GM18502 (cell line): ENCODE measurements around the gene ANKRD24.
"Not testable (repeated sequence)": the region's sequence is repeated elsewhere in the genome, so short reads cannot be mapped to it uniquely, and the experiment has no call there.

Source experiments
- ATAC-seq: cut with Tn5 transposase; IDR thresholded peaks from one replicate; pipeline ENCODE4 v1.9.1; 2021; ENCODE audit warnings: mild to moderate bottlenecking; ENCODE audit not compliant: unreplicated experiment, poor library complexity

Gene ANKRD24

DNA sequence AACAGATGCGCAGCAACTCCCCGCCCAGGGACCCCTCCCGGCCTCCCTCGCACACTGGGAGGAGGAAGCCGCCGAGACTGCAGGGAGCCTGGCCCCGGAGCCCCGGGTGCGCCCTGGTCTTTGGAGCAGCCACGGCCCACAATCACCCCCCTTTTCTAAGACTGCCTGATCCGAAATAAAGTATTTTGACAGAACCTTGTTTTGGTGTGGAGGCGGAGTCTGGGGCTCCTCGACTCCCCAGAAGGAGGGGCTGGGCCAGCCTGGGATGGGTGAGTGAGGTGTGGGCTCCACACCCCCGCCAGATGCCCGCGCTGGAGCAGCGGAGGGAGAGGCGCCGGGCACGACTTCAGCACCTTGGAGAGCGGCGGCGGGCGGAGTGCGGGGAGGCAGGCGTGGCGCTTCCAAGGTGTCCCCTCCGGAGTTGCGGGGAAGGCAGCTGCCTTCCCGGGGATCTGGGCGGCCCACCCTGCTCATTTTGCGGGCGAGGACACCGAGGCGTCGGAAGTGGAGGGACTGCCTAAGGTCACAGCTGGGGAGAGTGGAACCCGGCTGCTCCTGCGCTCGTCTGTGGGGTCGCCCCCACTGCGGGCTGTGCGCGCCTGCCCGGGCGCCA lies 9.5 kb upstream of the ANKRD24 start:
- ATAC-seq, result no peak

DNA sequence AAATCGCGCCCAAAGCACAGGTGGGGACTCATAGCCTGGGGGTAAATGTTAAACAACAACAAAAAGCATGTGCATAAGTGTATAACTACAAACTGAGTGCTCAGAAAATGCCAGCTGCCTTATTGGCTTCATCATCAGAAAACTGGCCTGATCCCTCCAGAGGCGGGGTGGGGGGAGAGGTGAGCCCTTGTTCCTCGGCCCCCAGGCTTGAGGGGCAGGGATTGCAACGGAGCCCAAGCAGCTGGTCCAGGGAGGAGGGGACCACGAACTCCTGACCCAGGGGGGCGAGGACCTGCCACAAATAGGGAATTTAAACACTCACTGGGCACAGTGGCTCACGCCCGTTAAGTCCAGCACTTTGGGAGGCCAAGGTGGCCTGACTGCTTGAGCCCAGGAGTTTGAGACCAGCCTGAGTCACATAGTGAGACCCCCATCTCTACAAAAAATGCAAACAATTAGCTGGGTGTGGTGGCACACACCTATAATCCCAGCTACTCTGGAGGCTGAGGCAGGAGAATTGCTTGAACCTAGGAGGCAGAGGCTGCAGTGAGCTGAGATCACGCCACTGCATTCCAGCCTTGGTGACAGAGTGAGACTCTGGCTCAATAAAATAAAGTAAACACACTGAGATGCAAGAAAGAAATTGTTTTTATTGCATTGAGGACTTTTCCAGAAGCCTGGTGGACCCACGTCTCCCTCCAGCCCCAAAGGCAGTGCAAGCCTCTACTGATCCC lies 8.8 kb upstream of the ANKRD24 start:
- no peak for ATAC-seq

DNA sequence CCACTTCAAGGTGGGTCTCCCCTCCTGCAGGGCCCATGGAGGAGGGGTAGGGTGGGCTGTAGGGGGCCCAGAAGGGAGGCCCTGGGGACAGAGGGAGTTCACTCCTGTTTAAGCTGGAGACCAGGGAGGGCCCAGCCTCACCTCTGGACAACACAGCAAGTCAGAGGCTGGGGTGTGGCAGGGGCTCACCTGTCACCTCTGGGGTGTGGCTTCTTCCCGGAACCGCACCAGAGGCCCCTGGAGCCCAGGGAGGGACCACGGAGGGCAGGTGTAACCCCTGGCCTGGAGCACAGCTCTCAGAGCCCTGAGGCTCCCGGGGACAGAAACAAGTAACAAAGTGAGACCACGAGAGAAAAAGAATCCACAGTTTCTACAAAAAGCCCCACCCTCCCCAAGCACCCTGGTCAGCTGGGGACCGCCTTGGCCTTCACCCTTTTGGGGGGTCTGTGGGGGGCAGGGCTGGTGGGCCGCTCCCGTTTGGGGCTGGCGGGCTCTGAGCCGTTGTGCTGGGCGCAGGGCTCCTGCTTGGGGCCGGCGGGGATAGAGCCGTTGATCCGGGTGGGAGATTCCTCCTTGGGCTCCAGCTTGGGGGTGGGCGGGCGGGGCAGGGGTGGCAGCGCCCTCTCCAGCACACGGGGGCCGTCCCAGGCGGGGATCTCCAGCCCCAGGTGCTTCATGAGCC lies 8.1 kb upstream of the ANKRD24 start:
- no peak for ATAC-seq

DNA sequence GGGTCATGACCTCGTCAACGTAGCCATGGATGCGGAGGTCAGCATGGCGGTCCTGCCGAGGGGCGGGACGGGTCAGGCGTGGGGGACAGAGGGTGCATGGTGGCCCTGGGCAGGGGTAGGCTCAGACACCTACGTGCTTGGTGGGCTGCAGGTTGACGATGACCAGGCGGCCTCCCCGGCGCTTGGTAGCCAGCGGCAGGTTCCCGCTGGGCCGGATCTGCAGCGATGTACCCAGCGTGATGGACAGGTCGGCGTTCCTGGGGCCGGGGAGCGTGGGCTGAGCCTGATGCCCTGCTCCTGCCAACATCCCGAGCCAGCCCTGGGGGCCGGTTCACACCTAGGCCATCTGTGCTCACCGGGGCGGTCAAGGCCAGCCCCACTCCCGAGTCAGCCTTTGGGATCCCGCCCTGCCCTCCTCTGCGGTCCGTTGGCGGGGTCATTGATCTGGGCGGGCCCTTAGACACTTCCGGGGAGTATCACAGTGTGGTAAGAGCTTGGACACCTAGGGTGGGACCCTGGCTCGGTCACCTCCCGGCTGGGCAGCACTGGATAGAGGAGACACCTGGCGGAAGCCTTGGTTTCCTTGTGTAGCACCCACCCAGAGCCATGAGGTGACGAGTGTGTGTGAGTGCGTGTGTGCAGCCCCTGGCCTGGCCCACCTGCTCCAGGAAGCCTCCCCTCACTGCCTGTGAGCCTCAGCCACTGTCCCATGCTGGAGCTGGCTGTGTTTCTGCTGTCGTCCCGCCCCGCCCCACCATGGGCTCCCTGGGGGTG lies 7.4 kb upstream of the ANKRD24 start:
- no peak for ATAC-seq

DNA sequence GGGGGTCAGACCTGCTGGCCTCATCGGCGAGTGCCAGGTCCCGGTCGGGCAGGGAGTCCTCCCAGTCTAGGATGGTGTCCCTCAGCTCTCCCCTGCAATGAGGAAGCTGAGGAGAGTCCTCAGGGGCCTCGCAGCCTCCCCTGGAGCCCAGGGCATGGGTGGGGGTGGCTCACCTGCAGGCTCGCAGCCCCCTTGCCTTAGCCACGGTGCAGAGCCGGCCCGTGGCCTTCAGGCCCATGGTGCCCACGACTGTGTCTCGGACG lies 6.9 kb upstream of the ANKRD24 start:
- no peak for ATAC-seq

DNA sequence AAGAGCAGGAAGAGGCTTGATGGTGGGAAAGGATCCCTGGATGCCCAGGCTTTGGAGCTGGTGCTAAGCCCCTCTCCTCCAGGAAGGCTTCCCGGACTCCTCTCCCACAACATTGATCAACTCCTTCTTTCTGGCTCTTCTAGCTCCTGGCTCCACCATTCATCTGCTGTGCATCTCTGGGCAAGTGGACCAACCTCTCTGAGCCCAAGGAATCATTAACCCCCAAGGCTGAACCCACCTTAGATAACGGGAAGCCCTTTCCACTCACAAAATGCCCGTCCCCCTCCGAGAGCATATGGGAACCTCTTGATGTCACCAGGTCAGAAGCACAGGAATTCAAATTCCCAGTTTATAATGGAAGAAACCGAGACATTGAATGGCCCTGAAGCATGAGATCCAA lies 5.3 kb upstream of the ANKRD24 start:
- no peak for ATAC-seq

DNA sequence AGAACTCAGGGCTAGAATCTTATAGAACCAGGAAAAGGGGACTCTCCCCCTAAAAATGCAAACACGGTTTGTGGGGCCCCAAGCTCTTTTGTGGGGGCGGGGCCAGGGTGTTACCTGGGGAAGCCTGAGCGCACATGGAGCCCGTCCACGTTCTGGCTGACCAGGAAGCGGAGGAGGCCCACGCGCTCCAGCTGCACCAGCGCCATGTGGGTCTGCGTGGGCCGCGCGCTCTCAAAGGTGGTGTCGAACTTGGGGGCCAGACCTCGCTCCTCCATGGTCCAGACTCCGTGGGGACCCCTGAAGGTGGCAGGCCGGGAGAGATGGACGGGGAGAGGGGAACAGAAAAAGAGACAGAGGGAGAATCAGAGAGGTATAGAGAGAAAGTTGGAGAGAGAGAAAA lies 3.5 kb upstream of the ANKRD24 start:
- no peak for ATAC-seq

DNA sequence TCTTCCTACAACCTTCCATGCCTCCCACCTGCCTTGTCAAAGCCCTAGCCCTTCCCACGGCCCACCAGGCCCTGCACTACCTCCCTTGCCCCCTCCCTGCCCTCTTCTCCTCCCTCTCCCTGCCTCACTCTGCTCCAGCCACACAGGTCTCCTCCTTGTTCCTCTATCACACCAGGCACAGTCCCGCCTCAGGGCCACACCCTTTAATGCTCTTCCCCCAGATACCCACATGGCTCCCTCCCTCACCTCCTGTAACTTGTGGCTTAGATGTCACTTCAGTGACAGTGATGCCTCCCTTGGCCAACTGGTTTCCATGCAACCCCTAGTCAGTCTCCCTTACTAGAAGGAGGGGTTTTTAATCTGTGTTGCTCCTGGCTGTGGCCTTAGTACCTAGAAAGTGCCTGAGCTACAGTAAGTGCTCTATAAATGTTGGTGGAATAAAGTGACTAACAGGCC lies 1.4 kb upstream of the ANKRD24 start:
- no peak for ATAC-seq

DNA sequence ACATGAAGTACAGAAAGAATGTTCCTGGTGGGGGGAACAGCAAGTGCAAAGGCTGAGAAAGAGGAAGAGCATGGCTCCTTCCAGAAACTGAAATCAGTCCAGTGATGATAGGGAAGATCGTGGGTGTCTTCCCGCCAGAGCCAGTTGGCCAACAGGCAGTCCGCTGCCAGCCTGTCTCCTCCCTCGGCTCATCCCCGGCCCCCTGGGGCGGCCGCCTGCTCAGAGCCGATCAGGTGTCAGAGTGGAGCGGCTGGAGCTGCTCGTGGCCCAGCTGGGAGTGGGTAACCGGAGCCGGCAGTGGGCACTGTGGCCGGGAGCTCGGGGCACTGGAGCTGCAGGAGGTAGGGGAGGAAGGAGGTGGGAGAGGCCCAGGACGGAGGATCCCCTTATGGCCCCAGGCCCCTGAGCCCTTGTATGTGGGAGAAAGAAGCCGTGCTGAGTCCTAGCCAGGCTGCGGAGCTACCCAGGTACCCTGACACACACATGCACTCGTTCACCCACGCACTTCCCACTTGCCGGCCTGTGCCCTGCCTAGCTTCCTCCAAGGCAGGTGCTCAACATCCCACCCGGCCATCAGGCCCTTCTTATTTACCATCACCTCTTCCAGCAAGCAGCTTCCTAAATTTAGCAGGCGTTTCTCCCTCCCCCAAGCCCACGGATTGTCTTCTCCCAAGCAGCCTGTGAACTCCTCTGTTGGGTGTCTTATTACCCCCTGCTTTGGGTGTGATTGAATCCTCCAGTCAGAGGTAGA lies 1.7 kb downstream of the ANKRD24 start:
- no peak for ATAC-seq

DNA sequence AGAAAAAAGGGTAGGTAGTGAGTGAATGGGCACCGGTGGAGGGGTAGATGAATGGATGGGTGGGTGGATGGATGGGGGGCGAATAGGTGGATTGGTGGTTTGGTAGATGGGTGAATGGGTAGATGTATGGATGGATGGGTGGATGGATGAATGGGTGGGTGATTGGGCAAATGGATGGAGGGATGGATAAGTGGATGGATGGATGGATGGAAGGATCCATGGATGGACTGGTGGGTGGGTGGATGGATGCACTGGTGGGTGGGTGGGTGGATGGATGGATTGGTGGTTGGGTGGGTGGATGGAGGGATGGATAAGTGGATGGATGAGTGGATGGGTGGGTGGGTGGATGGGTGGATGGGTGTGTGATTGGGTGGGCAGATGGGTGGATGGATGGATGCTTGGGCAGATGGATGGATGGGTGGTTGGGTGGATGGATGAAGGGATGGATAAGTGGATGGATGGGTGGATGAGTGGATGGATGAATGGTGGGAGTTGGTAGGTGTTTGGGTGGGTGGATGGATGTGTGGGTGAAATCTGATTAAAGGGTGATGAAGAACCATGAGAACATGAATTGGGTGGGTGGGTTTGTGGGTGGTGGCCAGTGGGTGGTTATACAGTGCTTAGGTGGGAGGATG lies 2.3 kb downstream of the ANKRD24 start:
- no peak for ATAC-seq

DNA sequence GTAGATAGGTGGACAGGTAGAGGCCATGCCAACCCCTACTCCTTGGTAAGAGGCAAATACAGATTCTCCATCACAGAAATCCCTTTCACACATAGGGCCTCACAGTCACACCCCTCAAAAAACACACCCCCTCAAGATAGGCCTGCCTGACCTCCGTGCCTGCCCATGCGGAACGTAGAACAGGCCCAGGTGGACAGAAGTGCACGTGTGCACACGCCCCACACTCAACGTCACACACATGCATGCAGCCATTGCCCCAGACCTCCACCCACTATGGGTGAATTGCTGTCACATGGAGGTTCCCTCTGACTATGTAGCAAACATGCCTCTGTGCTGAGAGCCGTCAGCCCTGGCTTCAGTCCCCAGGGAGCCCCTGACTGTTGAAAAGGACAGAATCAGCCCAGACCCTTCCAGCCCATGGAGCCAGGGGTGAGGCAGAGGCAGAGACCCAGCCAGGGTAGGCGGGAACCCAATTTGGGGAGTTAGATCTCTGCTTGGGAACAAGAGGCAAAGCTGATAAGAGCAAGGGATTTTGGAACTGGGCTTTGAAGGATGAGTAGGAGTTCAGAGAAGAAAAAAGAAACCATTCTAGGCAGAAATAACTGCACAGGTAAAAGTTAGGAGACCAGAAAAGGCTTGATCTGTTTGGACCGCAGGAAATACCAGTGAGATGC lies 3.1 kb downstream of the ANKRD24 start:
- no peak for ATAC-seq

DNA sequence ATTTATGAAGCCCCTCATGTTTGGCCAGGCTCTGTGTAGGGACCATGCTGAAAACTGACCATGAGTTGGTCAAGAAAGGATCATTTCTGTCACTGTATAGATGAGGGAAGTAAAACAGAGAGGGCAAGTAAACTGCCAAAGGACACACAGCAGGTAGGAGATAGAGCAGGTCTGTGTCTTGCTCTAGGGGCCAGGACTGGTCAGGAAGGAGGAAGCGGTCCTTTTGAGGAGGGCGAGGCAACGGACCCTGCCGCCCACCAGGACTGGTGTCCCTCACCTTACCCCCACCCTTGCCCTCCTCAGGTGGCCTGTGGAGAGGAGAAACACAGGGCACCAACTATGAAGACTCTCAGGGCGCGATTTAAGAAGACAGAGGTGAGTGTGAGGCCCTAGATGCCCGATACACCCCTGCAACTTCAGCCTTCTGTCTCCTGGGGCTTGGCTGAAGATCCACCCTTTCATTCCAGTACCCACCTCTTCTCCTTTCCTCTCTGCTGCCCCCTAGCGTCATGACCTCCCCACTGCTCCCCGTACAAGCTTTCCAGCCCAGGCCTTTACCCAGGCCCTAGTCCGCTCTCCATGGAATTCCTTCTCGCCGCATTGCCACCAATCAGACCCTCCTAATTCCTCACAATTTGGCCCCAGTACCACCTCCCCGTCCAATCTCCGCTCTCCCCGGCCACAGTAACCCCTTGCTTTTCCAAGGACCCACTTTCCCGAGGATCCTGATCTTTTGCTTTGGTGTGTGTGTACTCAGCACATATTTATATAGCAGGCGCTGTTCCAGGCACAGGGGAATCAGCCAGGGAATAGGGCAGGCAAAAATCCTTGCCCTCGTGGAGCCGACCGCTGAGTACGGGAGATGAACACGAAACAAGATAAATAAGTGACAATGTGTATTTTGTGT lies 3.9 kb downstream of the ANKRD24 start:
- ATAC-seq, result no peak

DNA sequence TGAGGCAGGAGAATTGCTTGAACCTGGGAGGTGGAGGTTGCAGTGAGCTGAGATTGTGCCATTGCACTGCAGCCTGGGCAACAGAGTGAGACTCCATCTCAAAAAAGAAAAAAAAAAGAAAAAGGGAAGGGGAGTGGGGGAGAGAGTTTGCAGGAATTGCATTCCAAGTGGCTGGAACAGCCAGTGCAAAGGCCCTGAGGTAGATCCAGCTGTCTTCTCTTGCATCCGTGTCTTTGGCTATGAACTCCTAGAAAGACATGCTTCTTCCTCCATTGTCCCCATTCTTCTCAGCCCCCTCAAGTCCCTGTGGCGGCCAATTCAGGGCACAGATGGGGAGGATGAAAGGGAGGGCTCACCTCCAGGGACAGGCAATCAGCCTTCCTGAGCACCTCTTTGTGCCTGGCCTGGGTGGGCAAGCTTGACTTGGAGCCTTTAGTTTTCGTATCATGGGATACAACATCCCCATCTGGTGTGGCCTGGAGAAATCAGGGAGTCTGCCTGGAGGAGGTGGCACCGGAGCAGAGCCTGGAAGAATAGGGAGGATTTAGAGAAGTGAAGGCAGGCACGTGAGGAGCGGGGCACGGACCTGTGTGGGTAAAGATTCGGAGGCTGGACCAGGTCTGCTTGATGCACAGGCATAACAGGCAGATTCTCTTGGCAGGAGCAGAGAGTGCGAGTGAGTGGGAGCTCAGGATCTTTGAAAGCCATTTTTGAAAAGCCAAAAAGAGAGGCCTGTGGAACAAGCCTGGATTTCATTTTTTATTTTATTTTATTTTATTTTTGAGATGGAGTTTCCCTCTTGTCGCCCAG lies 5.0 kb downstream of the ANKRD24 start:
- ATAC-seq, result no peak

DNA sequence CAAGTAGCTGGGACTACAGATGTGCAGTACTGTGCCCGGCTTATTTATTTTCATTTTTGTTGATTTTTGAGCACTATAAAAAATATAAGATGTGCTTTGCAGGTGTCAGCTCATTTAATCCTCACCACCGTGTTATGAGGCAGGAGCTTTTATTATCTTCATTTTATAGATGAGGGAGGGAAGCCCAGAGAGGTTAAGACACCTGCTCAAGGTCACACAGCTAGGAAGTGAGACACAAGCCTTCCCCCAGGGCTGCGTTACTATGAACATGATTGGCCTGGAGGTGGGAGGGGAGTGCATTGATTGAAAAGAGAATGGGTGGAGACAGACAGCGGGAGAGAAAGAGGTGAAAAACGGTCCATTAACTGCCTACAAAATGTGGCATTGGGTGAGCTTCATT lies 7.2 kb downstream of the ANKRD24 start:
- no peak for ATAC-seq

DNA sequence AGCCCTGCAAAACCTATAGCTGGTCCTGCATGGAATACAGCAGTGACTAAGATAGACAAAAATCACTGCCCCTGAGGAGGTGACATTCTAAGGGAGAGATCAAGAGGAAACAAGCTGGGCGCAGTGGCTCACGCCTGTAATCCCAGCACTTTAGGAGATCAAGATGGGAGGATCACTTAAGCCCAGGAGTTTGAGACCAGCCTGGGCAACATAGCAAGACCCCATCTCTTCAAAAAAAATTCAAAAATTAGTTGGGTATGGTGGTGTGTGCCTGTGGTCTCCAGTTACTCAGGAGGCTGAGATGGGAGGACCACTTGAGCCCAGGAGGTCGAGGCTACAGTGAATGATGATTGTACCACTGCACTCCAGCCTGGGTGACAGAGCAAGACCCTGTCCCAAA lies 10.0 kb downstream of the ANKRD24 start:
- ATAC-seq, result not testable (repeated sequence)

DNA sequence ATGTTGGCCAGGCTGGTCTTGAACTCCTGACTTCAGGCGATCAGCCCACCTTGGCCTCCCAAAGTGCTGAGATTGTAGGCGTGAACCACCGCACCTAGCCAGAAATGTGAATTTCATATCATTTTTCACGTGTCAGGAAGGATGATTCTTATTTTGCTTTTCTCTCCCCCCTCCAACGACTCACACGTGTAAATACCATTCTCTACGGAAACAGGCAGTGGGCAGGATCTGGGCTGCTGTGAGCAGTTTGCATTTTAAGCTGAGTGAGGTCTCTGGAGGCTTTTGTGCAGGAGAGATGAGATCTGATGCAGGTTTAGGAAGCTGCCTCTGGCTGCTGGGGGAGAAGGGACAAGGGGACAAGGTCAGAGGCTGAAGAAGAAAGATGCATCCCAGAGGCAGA lies 11.9 kb downstream of the ANKRD24 start:
- no peak for ATAC-seq

DNA sequence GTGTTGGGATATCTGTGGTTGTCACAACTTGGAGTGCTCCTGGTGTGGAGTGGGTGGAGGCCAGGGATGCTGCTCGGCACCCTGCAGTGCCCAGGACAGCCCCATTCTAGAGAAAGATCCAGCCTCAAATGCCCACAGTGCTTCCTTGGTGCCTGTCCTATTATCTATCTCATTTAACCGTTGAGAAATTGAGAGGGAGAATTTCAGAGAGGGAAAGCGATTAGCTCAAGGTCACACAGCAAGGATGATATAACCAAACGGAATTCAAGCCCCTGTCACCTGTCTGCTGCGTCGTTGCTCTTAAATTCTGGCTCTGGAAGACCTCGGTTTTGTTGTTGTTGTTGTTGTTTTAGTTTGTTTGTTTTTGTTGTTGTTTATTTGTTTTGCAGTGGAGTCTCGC lies 13.5 kb downstream of the ANKRD24 start:
- ATAC-seq, result no peak
